SH-SY5Y (cell line): ENCODE measurements around the gene CNIH4.

Source experiments
- GATA2 ChIP-seq: IDR thresholded peaks from 2 replicates; pipeline ENCODE4 v1.6.1; 2011; ENCODE audit warnings: mild to moderate bottlenecking, low read depth, low read length
- GATA3 ChIP-seq: IDR thresholded peaks from 2 replicates; pipeline ENCODE4 v1.6.1; 2011; ENCODE audit warnings: low read depth, mild to moderate bottlenecking, low read length, moderate library complexity

- TF ChIP-seq GATA3 (no peak), GATA2 (no peak)
Measured at GRCh38 chr1:224404916-224405603, 48.4 kb downstream of the CNIH4 start.
